ENCODE results near the gene MYBBP1A.

The MYBBP1A gene

DNA sequence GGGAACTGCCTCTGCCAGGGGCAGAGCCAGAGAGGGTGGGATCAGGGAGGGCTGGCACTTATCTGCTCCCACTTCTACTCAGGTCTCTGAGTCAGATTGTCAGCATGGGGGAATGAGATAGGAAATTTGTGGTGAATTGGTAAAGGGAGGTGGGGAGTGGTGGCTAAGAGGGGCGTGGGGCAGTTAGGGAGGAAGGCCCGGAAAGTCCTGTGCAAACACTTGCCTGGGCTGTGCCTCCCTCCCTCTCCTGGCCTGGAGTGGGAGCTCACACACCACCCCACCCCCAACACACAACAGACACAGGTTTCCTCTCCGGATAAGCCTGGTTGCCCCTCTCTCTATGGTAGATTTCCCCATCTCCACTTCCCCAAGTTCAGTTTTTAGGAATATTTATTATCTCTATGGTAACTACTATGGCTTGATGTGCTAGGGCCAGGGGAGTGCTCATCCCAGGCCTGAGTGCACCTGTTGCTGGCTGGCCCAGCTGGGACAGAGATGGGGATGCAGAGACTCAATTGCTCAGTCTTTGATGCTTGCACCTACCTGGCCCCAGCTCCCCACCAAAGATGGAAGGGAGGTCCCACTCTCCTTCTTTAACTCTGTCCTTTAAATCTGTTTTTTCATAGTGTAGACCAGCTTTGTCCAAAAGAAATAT lies 53.8 kb downstream of the MYBBP1A start:
- no peak for DNase-seq (ENCODE audit: low read depth)
- TF ChIP-seq CTCF (IDR thresholded peaks at IDR 0.05; ENCODE audit: low read depth, low read length, missing control alignments), result no peak
- no peak overlapping the region for H3K4me3 ChIP-seq (ENCODE audit: low read depth, low read length)

DNA sequence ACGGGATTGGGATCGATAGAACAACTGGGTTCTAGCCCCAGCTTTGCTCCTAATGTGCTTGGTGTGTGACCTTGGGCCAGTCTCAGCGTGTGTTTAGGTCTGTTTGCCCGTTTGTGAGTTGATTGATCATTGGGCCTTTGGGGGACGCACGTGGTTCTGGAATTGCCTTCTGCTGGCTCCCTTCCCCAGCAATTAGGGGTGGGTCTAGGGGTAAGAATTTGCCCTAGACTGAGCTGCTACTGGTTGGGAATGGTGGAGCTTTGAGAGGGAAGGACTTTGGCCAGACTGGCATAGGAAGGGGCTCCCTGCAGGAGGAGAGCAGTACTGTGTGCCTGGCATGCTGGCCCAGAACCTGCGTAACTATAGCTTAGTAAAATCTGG lies 55.0 kb downstream of the MYBBP1A start:
- TF ChIP-seq CTCF (IDR thresholded peaks at IDR 0.05; ENCODE audit: low read depth, low read length, missing control alignments), result no peak
- no peak for DNase-seq (ENCODE audit: low read depth)
- H3K4me3 ChIP-seq (ENCODE audit: low read depth, low read length), result no peak overlapping the region

DNA sequence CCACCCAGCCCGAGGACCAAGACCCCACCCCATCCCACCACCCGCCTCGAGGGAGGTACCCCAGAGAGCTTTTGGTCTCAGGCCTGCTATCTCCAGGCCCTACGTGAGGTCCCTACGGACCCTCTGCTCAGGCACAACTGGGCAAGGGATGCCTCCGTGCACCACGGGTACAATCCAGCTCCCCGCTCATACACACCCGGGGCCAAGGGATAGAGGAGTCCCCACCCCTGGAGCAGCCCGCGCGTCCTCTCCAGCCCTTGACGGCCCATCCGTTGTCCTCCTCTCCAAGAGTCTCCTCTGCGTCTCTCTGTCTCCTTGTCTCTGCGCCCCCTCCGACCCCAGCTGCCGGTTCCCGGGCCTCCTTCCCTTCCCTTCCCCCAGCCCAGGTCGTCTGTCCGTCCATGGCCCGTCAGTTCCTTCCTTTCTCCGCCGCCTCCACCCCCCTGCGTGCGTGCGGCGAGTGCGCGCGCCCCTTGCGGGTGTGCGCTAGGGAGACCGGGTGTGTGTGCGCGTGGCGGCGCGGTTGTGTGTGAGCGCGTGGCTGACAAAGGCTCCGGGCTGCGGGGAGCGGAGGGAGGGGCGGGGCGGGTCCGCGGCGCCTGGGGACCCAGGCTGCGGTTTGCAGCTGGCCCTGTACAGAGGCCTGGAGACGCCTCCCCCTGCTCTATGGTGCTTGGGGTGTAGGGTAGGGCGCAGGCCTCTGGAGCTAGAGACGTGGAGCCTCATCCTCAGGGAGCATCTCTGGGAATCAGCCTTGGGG lies 55.6 kb downstream of the MYBBP1A start:
- TF ChIP-seq CTCF (IDR thresholded peaks at IDR 0.05; ENCODE audit: low read depth, low read length, missing control alignments), result no peak
- no peak for DNase-seq (ENCODE audit: low read depth)
- no peak overlapping the region for H3K4me3 ChIP-seq (ENCODE audit: low read depth, low read length)

DNA sequence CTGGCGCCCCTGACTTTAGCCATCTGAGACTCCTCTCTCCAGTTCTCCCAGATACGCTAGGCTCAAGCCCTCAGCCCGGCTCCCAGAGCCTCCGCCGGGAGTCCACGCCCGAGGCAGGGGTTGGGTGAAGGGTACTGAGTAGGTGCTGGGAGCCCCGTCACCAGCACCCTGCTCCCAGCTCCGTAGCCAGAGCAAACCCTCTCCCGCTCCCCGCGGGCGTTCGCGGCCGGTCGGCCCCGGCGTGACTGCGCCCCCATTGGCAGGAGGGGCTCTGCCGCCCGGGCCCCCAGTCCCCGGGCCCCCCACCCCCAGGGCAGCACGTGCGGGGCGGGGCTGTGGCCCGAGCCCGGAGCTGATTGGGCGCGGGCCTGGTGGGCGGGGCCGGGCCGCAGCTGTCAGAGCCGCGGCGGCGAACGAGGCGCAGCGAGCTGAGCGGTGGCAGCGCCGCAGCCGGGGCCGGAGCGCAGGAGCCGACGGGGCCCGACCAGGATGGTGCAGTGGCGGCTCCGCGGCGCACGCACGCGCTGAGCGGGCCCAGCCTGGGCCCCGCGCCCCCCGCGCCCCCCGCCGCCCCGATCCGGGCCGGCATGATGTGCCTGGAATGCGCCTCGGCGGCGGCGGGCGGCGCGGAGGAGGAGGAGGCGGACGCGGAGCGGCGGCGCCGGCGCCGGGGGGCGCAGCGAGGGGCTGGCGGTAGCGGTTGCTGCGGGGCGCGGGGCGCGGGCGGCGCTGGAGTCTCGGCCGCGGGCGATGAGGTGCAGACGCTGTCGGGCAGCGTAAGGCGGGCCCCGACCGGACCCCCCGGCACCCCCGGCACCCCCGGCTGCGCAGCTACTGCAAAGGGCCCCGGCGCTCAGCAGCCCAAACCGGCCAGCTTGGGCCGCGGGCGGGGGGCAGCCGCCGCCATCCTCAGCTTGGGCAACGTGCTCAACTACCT lies 56.5 kb downstream of the MYBBP1A start, which contains the start of gene SPNS2:
SPNS2 (plus strand) TSS at position 421 of the 937 bp plus-strand sequence; CDS start at position 588, 167 bp downstream.
- DNase-seq (ENCODE audit: low read depth), result no peak
- H3K4me3 ChIP-seq (ENCODE audit: low read depth, low read length), result no peak within 1 kb of the TSS; the same call in 1 of the 2 replicates
- TF ChIP-seq CTCF (IDR thresholded peaks at IDR 0.05; ENCODE audit: low read depth, low read length, missing control alignments), result no peak

DNA sequence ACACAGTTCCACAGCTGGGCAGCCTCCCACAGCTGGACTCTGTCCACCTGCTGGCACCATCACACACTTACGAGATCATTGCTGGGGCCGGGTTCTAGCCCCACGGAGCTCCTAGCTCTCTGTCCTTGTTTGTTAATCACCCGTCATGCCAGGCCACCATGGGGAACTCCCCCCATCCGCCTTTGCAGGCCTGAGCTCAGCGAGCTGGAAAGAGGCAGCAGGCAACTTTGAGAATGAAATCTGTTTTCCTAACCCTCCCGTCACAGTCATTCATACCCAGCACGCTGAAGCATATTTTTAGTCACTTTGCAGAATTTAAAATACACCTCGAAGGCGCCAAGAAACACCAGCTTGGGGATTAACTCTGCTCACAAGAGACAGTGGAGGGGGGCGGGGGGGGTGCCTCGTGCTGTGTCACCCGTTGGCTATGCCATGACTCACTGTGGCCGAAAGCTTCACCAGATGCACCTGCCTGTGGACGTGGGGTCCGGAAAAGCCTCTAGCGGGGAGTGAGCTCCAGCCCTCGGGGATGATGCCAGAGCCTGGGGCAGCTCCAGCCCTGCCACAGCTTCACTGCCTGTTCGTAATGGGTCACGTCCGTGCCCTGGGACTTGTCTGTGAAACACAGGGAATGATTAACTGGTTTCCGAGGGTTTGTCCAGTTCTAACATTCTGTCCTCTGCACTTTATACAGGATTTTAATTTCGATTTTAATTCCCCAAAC lies 57.9 kb downstream of the MYBBP1A start:
- no peak overlapping the region; the same call in 1 of the 2 replicates for H3K4me3 ChIP-seq (ENCODE audit: low read depth, low read length)
- DNase-seq (ENCODE audit: low read depth), result no peak
- TF ChIP-seq CTCF (IDR thresholded peaks at IDR 0.05; ENCODE audit: low read depth, low read length, missing control alignments), result no peak
